Keratinocyte (primary cell): ENCODE results near the gene HS6ST3.

Source experiments
- CTCF ChIP-seq, 3 experiments: IDR thresholded peaks in 1 of 3; conservative IDR thresholded peaks in 1 of 3; optimal IDR thresholded peaks in 1 of 3; 2 replicates in 2 of 3; 3 replicates in 1 of 3; pipeline versions ENCODE3 to v1.5.1; 2011; ENCODE audit warnings: low read length in 3 of 3, mild to moderate bottlenecking in 3 of 3, moderate library complexity in 2 of 3, control low read depth in 1 of 3, inconsistent platforms in 1 of 3; ENCODE audit not compliant: insufficient read depth in 2 of 3; ENCODE audit errors: extremely low read depth in 1 of 3
- EZH2 ChIP-seq: IDR thresholded peaks from one replicate; pipeline ENCODE4 v1.6.1; 2012; ENCODE audit warnings: inconsistent platforms, mild to moderate bottlenecking, low read length, moderate library complexity

DNA sequence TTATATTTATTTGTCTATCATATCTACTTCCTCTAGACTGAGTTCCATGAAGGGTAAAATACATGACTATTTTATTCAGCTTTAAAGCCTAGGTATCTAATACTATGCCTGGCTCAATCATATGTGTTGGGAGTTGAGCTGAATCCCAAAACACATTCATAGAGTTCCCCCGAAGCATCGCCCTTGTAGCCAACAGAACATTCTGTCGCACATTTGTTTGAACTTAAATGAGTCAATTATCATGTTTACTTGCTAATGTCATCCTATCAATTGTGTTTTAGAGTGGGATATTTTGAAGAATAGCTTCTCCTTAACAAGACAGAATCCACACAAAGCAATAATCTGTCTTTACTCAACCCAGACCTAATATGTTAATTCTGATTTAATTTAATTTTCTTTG, 252.4 kb downstream of the HS6ST3 start:
- TF ChIP-seq CTCF (optimal IDR thresholded peaks at IDR 0.05 in 1 of 3, IDR thresholded peaks at IDR 0.05 in 1 of 3, conservative IDR thresholded peaks at IDR 0.05 in 1 of 3; ENCODE audit: extremely low read depth in 1 of 3, insufficient read depth in 2 of 3, low read length in 3 of 3) (no peak), EZH2 (no peak)
